Upper lobe of right lung (tissue), 1 donor: ENCODE measurements around the gene CRTC1. TPM values are rescaled to one million over a fixed set of nuclear protein-coding genes. Genes with fewer than 3 reads are reported as not detected.
"Not testable (repeated sequence)": the region's sequence is repeated elsewhere in the genome, so short reads cannot be mapped to it uniquely, and the experiment has no call there.

ENCODE experiments used
- ATAC-seq: fragments of 200-7000 bp; cut with Tn5 transposase; one replicate; pipeline ENCODE4 v1.9.1; 2020; ENCODE audit warnings: mild to moderate bottlenecking, moderate library complexity
- DNase-seq: peaks from one replicate; pipeline ENCODE4 v3.0.0-alpha.2; 2020
- H3K27ac ChIP-seq: fragments of 200-600 bp; one replicate; pipeline ENCODE4 v1.8.0; 2022
- H3K27me3 ChIP-seq: fragments of 200-600 bp; one replicate; pipeline ENCODE4 v1.8.0; 2022; ENCODE audit warnings: mild to moderate bottlenecking
- H3K36me3 ChIP-seq: fragments of 200-600 bp; one replicate; pipeline ENCODE4 v1.8.0; 2022
- H3K4me1 ChIP-seq: fragments of 200-600 bp; one replicate; pipeline ENCODE4 v1.8.0; 2022
- H3K4me3 ChIP-seq: fragments of 200-600 bp; one replicate; pipeline ENCODE4 v1.8.0; 2022; ENCODE audit warnings: mild to moderate bottlenecking
- H3K9me3 ChIP-seq: fragments of 200-600 bp; one replicate; pipeline ENCODE4 v1.8.0; 2022
- intact Hi-C: fragments of 100-400 bp; cut with DNase I; formaldehyde crosslinking; loops from one replicate; pipeline ENCODE4 v1.11.0; 2022
- total RNA-seq: library from RNA; stranded (reverse); fragmentation: NEBNext Ultra II Directional; extraction: Animal tissue kit (Norgen Biotek cat#: 25700); gene quantifications from one replicate; pipeline ENCODE4 v1.2.1, GENCODE V29; 2021
- TF ChIP-seq, protein P1 (sequence below): fragments of 200-600 bp; IDR thresholded peaks from one replicate; pipeline ENCODE4 v1.8.0; 2022; ENCODE audit warnings: antibody characterized with exemption
- donor health status: DM: no; HTN: yes; CAD: no; lungs with severe emphysema.

Gene CRTC1
- total RNA-seq, 1 donor from 2014 or later: 13.8 TPM

DNA sequence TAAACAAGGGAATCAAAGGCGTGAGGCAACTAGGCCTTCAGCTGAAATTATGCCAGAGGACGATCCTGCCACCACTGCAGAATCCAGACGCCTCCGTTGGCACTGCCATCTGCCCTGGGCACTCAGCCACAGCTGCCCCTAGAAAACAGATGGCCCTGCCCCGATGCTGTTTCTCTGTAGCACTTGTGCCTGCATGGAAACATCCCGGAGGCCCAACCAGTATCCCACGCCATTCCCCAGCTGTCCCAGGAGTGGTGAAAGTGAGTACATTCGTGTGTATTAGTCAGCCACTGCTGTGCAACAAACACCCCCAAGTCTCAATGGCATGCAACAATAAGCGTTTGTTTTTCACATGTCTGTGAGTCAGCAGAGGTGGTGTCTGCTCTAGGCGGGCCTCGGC is 8.9 kb upstream of the CRTC1 start:
- TF ChIP-seq, protein P1, sequence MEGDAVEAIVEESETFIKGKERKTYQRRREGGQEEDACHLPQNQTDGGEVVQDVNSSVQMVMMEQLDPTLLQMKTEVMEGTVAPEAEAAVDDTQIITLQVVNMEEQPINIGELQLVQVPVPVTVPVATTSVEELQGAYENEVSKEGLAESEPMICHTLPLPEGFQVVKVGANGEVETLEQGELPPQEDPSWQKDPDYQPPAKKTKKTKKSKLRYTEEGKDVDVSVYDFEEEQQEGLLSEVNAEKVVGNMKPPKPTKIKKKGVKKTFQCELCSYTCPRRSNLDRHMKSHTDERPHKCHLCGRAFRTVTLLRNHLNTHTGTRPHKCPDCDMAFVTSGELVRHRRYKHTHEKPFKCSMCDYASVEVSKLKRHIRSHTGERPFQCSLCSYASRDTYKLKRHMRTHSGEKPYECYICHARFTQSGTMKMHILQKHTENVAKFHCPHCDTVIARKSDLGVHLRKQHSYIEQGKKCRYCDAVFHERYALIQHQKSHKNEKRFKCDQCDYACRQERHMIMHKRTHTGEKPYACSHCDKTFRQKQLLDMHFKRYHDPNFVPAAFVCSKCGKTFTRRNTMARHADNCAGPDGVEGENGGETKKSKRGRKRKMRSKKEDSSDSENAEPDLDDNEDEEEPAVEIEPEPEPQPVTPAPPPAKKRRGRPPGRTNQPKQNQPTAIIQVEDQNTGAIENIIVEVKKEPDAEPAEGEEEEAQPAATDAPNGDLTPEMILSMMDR: no peak
- ATAC-seq (no peak), DNase-seq (no peak)
- H3K27me3 ChIP-seq: no peaks in the 10 kb centered on the region
- intact Hi-C loops: no loop called here
- H3K9me3 ChIP-seq: no peaks in the 10 kb centered on the region
- H3K27ac ChIP-seq: no peak overlapping the region
- H3K36me3 ChIP-seq: no peaks in the 10 kb centered on the region
- no peak overlapping the region for H3K4me3 ChIP-seq
- peaks cover 12% of the 10 kb centered on the region for H3K4me1 ChIP-seq

DNA sequence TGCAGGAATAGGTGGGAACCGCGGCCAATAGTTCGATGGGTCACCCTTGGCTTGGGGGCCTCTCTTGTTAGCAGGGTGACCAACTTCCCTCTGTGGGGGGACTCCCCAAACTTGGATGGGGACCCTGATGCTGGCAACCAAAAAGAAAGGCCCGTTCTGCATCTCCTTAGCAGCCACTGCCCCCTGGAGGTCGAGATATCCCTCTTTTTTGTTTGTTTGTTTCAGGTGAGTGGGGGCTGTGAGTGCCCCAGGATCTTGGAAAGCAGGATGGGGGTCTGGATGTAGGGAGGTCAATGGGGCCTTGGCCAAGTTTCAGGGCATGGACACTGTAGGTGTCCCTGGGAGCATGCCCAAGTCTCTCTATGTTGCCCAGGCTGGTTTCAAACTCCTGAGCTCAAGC is 7.7 kb upstream of the CRTC1 start:
- peaks cover 12% of the 10 kb centered on the region for H3K4me1 ChIP-seq
- H3K27me3 ChIP-seq: no peaks in the 10 kb centered on the region
- H3K4me3 ChIP-seq: no peak overlapping the region
- TF ChIP-seq, protein P1: no peak
- DNase-seq: no peak
- ATAC-seq: no peak
- H3K27ac ChIP-seq: no peak overlapping the region
- H3K36me3 ChIP-seq: no peaks in the 10 kb centered on the region
- intact Hi-C loops: no loop called here
- H3K9me3 ChIP-seq: no peaks in the 10 kb centered on the region

DNA sequence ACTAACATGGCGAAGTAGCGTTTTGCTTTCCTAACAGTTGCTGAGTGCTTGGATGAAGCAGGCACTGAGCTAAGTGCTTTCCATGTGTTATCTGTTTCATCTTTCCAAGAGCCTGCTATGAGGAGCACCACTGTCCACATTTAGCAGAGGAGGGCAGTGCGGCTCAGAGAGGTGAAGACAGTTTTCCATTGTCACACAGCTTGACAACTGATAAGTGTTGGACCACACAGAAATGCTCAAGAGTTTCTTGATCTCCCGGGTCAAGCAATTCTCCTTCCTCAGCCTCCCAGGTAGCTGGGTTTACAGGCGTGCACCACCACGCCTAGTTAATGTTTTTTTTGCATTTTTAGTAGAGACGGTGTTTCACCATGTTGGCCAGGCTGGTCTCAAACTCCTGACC is 6.8 kb upstream of the CRTC1 start:
- no peaks in the 10 kb centered on the region for H3K36me3 ChIP-seq

DNA sequence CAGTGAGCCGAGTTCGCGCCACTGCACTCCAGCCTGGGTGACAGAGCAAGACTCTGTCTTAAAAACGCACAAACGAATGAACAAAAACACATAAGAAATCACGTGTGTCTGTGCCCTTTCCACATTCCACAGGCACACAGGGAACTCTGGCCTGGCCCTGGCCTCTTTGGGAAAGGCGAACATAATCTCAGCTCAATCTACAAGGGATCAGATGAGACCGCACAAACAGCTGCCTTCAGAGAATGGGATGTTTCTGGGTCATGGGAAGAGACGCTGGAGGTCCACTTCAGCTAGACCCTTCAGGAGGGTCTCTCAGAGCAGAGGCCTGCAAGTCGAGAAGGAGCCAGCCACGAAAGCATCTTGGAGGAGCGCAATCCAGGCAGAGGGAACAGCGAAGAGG is 6.3 kb upstream of the CRTC1 start:
- Histone ChIP-seq H3K9me3 (no peaks in the 10 kb centered on the region), H3K27ac (no peak overlapping the region), H3K36me3 (no peaks in the 10 kb centered on the region), H3K27me3 (no peaks in the 10 kb centered on the region), H3K4me1 (peaks cover 9% of the 10 kb centered on the region), H3K4me3 (no peak overlapping the region)
- TF ChIP-seq, protein P1: no peak
- intact Hi-C loops: no loop called here
- DNase-seq: no peak
- no peak for ATAC-seq

More for the DNA sequence above, 6.8 kb upstream of the CRTC1 start:
- no peaks in the 10 kb centered on the region for H3K27me3 ChIP-seq
- DNase-seq (no peak), ATAC-seq (no peak)
- no peak overlapping the region for H3K27ac ChIP-seq
- intact Hi-C loops: no loop called here
- H3K9me3 ChIP-seq: no peaks in the 10 kb centered on the region
- TF ChIP-seq, protein P1: no peak
- H3K4me3 ChIP-seq: no peak overlapping the region
- peaks cover 12% of the 10 kb centered on the region for H3K4me1 ChIP-seq

DNA sequence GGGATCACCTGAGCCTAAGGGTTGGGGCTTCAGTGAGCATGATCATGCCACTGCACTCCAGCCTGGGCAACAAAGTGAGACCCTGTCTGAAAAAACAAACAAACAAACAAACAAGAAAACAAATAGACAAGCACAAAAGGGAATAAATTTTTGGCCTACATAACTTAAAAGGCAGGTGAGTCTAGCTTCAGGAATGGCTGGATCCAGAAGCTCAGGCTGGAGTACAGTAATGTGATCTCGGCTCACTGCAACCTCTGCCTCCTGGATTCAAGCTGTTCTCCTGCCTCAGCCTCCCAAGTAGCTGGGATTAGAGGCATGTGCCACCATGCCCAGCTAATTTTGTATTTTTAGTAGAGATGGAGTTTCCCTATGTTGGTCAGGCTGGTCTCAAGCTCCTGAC is 3.3 kb upstream of the CRTC1 start:
- H3K4me1 ChIP-seq: peaks cover 15% of the 10 kb centered on the region
- H3K27me3 ChIP-seq, ATAC-seq, DNase-seq, H3K9me3 ChIP-seq, H3K36me3 ChIP-seq, intact Hi-C loops, H3K4me3 ChIP-seq, H3K27ac ChIP-seq: not testable (repeated sequence)

DNA sequence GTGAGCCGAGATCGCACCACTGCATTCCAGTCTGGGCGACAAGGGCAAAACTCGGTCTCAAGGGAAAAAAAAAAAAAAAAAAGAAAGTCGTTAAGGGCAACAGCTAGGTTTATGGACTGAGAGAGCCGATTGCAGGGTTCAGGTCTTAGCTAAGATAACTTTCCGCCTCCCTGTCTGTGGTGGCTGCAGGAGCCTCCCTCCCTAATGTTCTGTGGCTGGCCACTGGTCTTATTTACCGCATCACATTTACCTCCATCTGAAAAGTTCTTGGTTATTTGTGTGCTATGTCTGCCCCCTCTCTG is 722 bp upstream of the CRTC1 start:
- DNase-seq: no peak
- ATAC-seq: no peak
- intact Hi-C loops: no loop called here
- Histone ChIP-seq H3K4me1 (peaks cover 19% of the 10 kb centered on the region), H3K27me3 (no peaks in the 10 kb centered on the region), H3K4me3 (peak overlapping the region; percentile 61), H3K9me3 (no peaks in the 10 kb centered on the region), H3K27ac (peak overlapping the region; percentile 73), H3K36me3 (no peaks in the 10 kb centered on the region)
- TF ChIP-seq, protein P1: no peak
